Effector CD8-positive, alpha-beta T cell (primary cell): Measurements from ENCODE around the gene DCANP1.
A peak's percentile ranks its signal among the peaks of the same experiment; 100 is the strongest.

ENCODE experiments used
- DNase-seq: peaks from one replicate; lab custom pipeline; 2025; lab: John Stamatoyannopoulos, UW

The DCANP1 gene

GRCh38 chr5:135480511-135480910 is 33.4 kb upstream of the DCANP1 start:
- no peak for DNase-seq

- no peak for DNase-seq
Observed at GRCh38 chr5:135478938-135479337, 31.8 kb upstream of the DCANP1 start.

GRCh38 chr5:135477613-135478066 is 30.5 kb upstream of the DCANP1 start:
- no peak for DNase-seq

- DNase-seq: no peak
Observed at GRCh38 chr5:135476615-135477581, 29.8 kb upstream of the DCANP1 start.

GRCh38 chr5:135473956-135474670 is 27.0 kb upstream of the DCANP1 start:
- no peak for DNase-seq

GRCh38 chr5:135472141-135472540 is 25.0 kb upstream of the DCANP1 start:
- no peak for DNase-seq

- no peak for DNase-seq
Observed at GRCh38 chr5:135471726-135472125, 24.6 kb upstream of the DCANP1 start.

- no peak for DNase-seq
Observed at GRCh38 chr5:135469911-135470310, 22.8 kb upstream of the DCANP1 start.

- no peak for DNase-seq
Observed at GRCh38 chr5:135468541-135468940, 21.4 kb upstream of the DCANP1 start.

GRCh38 chr5:135467871-135468485 is 20.8 kb upstream of the DCANP1 start:
- DNase-seq: no peak

GRCh38 chr5:135467051-135467625 is 20.0 kb upstream of the DCANP1 start:
- DNase-seq: no peak

- peak; percentile 34 for DNase-seq
Observed at GRCh38 chr5:135466178-135467050, 19.3 kb upstream of the DCANP1 start.

GRCh38 chr5:135465391-135466122 is 18.4 kb upstream of the DCANP1 start:
- DNase-seq: no peak

- peak; percentile 12 for DNase-seq
Observed at GRCh38 chr5:135462304-135462703, 15.2 kb upstream of the DCANP1 start.

- no peak for DNase-seq
Observed at GRCh38 chr5:135461481-135462151, 14.5 kb upstream of the DCANP1 start.

- no peak for DNase-seq
Observed at GRCh38 chr5:135460246-135461033, 13.3 kb upstream of the DCANP1 start.

- no peak for DNase-seq
Observed at GRCh38 chr5:135458921-135459331, 11.8 kb upstream of the DCANP1 start.

- DNase-seq: no peak
Observed at GRCh38 chr5:135458356-135458755, 11.2 kb upstream of the DCANP1 start.
